H1 (cell line): ENCODE measurements around the gene SPIRE2. TPM values are rescaled to one million over a fixed set of nuclear protein-coding genes. Genes with fewer than 3 reads are reported as not detected.

Experiments used
- EZH2 ChIP-seq: fragments of 200-600 bp; sonication (generic); IDR thresholded peaks from 2 replicates; pipeline ENCODE4 v1.7.1; 2012; ENCODE audit warnings: low read depth, mild to moderate bottlenecking, moderate library complexity, low read length, inconsistent platforms; ENCODE audit not compliant: severe bottlenecking
- KDM4A ChIP-seq: IDR thresholded peaks from one replicate; pipeline ENCODE4 v1.7.1; 2012; ENCODE audit warnings: low read depth, mild to moderate bottlenecking, moderate library complexity, low read length, inconsistent platforms; ENCODE audit not compliant: severe bottlenecking
- KDM5A ChIP-seq: fragments of 200-600 bp; IDR thresholded peaks from 2 replicates; pipeline ENCODE4 v1.7.1; 2012; ENCODE audit warnings: mild to moderate bottlenecking, low read length, inconsistent platforms, mixed read lengths
- NANOG ChIP-seq: IDR thresholded peaks from 2 replicates; pipeline ENCODE4 v1.6.1; 2011; ENCODE audit warnings: low read length, low read depth, mild to moderate bottlenecking, inconsistent platforms; ENCODE audit not compliant: insufficient read depth, poor library complexity, severe bottlenecking
- RFX5 ChIP-seq: IDR thresholded peaks from 2 replicates; pipeline ENCODE4 v1.6.1; 2011; ENCODE audit warnings: low read depth, low read length, improper control_type of control experiment, borderline replicate concordance
- SIRT6 ChIP-seq: IDR thresholded peaks from one replicate; pipeline ENCODE4 v1.7.1; 2012; ENCODE audit warnings: low read length, inconsistent platforms
- SP4 ChIP-seq: IDR thresholded peaks from 2 replicates; pipeline ENCODE4 v1.6.1; 2012; ENCODE audit warnings: low read length, inconsistent platforms
- TBP ChIP-seq: IDR thresholded peaks from 2 replicates; pipeline ENCODE4 v1.6.1; 2011; ENCODE audit warnings: low read depth, low read length, improper control_type of control experiment
- polyA plus RNA-seq, 7 experiments: library from polyadenylated mRNA; depleted of rRNA in 3 of 7; stranded (reverse) in 5 of 7; unstranded in 2 of 7; fragments of >200 nt in 5 of 7; fragments of 200-250 nt in 2 of 7; gene quantifications; 1 replicate in 5 of 7; 2 replicates in 1 of 7; 4 replicates in 1 of 7; pipeline versions ENCODE4 v1.2.1 to v1.2.3, GENCODE V29; 2011 to 2013; ENCODE audit warnings: missing spikeins in 2 of 7, mixed read lengths in 2 of 7
- total RNA-seq: library from RNA; stranded (reverse); fragmentation: NEBNext Ultra II Directional; extraction: Animal tissue kit (Norgen Biotek cat#: 25700); gene quantifications from 2 replicates; pipeline ENCODE4 v1.2.1, GENCODE V29; 2021
- TF ChIP-seq, protein P1 (sequence below): IDR thresholded peaks from 2 replicates; pipeline ENCODE4 v1.6.1; 2012; ENCODE audit warnings: low read length, inconsistent platforms

The SPIRE2 gene
- total and polyA plus RNA-seq, 2 of the 8 experiments (the other 6 are each of a cell fraction or from before 2014, with no cell fraction given), result 7.4 to 15.4 TPM

DNA sequence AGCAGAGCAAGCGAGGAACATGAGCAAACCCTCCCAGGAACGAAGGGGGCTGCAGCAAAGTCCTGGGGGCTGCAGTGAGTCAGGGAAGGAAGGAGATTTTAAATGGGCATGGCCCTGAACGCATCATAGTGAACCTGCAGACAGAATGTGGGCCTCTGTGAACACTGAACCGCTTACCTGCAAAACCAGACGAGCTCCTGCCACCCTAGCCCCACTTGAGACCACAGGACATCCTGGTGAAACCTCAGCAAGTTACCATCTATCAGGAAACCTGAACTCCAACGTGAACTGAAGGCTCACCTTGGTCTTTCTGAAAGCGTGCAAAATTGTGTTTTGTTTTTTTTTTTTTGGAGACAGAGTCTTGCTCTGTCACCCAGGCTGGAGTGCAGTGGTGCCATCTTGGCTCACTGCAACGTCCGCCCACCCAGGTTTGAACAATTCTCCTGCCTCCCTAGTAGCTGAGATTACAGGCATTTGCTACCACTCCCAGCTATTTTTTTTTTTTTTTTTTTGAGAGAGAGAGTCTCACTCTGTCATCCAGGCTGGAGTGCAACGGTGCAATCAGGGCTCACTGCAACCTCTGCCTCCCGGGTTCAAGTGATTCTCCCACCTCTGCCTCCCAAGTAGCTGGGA lies 42.6 kb upstream of the SPIRE2 start (continued):
- TF ChIP-seq SIRT6, result no peak
- TF ChIP-seq KDM4A, result no peak
- no peak for TF ChIP-seq SP4
- no peak for TF ChIP-seq RFX5
- TF ChIP-seq, protein P1, sequence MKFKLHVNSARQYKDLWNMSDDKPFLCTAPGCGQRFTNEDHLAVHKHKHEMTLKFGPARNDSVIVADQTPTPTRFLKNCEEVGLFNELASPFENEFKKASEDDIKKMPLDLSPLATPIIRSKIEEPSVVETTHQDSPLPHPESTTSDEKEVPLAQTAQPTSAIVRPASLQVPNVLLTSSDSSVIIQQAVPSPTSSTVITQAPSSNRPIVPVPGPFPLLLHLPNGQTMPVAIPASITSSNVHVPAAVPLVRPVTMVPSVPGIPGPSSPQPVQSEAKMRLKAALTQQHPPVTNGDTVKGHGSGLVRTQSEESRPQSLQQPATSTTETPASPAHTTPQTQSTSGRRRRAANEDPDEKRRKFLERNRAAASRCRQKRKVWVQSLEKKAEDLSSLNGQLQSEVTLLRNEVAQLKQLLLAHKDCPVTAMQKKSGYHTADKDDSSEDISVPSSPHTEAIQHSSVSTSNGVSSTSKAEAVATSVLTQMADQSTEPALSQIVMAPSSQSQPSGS, result no peak
- TF ChIP-seq EZH2, result no peak
- TF ChIP-seq KDM5A, result no peak
- no peak for TF ChIP-seq NANOG
- no peak for TF ChIP-seq TBP
- TF ChIP-seq, all 59 proteins: peak for 0
